Eye (tissue), 1 donor: ENCODE measurements around the gene AICDA.

ENCODE experiments used
- DNase-seq: peaks from one replicate; pipeline ENCODE4 v3.0.0-alpha.2; 2015

The AICDA gene

DNA sequence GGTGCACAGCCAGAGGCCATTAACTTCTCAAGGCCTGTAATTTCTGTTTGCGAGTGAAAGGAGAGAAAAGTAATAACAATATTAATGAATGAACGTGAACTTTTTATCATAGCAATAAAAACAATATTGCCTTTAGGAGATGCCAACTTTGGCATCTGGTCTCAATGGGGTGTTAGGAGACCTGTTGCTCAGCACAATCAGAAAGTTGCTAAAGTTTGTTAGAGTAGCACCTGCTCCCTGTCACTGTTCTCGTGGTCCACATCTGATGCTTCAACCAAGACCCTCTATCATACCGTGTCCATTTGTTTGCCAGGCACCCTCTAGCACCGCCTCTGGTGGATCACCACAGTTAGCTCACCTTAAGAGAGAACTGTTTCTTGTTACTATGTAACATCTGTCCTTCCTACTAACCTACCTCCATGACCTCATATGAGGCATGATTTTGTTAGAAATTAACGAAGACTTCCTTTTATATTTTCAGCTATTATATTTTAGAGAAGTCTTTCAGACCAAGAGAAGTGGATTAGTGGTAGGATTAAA lies 59.5 kb downstream of the AICDA start:
- no peak for DNase-seq
